Activated CD4-positive, alpha-beta T cell treated with anti-CD3 and anti-CD28 coated beads for 1 hour (primary cell): Measurements from ENCODE around the gene PRKAR2B.

Source experiments
- DNase-seq: peaks from one replicate; pipeline ENCODE4 v3.0.0-alpha.2; 2020

PRKAR2B gene

DNA sequence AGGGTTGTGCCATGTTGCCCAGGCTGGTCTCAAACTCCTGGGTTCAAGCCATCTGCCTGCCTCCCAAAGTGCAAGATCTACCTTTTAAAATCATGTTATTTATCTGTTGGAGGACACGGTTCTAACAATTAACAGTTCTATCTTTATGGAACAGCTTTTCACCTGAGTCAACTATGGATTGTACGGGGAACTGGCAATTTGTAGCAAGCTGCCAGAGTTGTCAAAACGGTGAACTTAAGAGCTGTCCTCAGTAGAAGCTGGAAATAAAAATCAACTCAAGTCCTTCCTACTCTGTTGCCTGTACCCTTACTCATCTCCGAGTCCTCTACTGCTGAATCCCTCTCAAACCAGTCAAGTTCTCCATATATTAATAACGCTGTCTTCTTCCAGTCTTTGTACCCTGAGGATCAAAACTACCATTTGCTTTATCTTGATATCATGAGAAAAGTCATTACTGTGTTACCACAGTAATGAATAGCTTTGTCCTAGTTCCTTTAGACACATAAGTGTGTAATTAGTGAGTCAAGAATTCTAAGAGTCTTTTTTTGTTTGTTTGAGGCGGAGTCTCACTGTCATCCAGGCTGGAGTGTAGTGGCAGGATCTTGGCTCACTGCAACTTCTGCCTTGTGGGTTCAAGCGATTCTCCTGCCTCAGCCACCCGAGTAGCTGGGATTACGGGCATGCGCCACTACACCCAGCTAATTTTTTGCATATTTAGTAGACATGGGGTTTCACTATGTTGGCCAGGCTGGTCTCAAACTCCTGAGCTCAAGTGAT, 152.5 kb downstream of the PRKAR2B start:
- DNase-seq, result no peak

DNA sequence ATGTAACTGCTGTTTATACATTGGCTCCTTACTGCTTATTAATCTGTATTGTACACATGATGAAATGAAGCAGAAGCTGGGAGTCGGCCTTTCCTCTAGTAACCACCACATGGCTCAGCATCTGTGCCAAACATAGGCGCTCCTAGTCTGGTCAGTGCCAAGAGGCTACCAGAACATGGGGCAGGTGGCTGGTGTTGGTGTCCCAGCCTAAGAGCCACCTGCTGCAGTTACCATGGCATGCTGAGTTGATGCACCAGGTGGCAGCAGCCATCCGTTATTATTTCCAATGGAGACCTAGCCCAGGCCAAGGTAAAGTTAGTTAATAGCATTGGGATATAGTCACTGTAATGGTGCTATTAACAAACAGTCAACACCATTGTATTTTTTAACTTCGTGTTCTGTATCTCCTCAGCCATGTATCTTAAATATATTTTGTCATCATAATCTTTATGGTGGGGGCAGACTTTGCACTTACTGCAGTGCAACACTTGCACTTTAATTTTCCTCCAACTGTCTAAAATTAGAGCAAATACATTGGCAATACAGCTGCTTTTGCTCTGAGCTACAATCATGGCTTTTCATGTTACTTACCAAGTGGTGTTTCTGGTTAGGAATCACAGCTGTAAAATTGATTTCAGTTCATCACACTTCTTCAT, 157.4 kb downstream of the PRKAR2B start:
- DNase-seq, result no peak

DNA sequence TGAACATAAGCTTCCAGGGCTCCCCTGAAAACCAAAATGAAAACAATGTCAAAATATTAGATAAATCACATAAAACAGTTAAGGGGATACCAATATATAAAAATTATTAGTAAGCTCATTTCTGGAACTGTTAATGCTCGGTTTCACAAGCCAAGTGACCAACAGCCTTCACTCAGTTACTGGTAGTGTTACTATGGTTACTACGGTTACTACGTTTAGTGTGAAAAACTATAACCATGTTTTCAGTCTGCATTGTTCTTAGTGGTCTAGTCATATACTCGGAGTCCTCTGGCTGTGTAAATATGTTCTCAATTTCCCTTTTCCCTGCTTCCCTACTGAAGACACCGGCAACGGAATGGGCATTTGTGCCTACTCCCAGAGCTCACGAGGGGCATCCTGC, 159.1 kb downstream of the PRKAR2B start:
- DNase-seq, result no peak

DNA sequence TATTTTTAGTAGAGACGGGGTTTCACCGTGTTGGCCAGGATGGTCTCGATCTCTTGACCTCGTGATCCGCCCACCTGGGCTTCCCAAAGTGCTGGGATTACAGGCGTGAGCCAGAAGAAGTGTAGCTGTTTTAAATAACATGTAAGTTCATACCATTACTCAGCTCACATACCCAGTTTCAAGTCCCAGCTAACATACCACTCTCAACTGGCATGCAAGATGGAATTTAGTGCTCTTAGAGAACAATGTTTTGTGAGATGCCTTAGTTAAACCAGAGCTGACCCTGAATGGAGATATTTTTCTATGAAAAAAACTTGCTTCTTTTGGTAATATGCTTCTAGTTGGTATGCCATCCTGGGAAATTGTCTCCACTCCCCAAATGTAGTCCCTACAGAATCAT, 161.6 kb downstream of the PRKAR2B start:
- no peak for DNase-seq

DNA sequence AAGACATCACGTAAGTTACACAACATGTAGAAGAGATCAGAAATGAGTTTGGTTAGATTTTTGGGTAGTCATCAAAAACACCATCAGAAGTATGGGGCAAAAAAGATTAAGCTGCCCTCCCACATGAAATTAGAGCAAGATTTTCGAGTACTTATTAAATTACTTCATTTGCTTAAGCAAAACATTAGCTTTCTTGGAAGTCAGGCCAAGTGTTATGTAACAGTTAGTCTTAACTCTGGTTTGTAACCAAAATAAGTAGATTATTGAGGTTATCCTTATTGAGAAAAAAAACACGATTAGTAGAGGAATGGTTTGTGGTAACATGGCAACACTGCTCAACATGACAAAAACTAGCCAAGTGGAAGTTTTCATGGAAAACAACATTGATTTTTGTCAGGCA, 162.2 kb downstream of the PRKAR2B start:
- no peak for DNase-seq

DNA sequence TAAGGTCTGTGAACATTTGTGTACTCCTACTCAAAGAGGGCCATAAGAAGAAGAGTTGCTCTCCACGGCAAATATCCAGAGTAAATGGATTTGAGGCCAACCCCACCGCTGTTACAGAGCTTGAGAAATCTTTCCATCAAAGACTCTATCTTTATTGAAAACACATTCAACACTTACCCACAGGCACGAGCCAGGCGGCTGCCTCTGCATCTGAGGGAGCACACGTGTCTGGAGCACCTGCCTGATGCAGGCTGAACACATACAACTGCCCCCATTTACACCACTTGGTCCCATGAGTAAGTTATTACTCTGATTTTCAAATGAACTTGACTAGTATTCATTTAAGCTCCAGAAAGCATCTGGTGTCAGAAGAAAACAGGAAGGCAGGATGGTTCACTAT, 163.0 kb downstream of the PRKAR2B start:
- DNase-seq, result no peak

DNA sequence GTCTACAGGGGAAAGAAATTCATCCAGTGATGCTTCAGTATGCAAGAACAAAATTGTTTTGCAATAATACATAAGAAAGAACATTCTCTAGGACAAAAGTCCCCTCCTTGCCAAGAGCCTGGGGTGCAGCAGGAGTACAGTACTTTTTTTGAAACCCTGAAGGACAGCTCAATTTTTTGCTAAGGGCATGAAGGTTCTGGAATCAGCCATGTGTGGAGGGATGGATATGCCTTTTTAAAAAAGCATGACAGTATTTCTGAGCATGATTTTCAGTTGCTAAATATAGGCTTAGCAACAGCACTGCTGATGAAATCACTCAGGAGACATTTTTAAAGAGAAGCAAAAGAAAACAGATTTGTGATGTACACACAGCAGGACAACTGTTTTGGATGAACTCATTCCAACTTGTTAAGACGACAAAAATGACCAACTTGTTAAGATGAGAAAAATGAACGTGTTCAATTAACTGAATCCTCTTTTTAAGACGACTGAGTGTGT, 163.6 kb downstream of the PRKAR2B start:
- DNase-seq, result no peak

DNA sequence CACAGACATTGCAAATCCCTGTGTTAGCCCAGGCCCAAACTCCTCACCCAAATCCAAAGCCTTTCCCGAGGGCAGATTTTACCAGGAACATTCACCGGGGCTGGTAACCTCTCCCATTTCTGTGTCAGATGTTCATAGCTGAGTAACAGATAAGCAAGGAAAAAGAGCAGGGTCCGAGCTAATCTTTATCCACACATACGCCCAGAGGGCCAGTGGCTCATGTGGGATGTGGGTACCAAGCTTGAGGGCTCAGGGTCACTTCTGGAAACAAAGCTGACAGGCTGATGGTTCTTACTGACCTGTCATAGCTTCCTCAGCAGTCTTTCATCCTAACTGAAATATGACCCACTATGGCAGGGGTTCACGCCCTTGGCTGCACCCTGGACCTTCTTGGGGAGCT, 164.1 kb downstream of the PRKAR2B start:
- no peak for DNase-seq

DNA sequence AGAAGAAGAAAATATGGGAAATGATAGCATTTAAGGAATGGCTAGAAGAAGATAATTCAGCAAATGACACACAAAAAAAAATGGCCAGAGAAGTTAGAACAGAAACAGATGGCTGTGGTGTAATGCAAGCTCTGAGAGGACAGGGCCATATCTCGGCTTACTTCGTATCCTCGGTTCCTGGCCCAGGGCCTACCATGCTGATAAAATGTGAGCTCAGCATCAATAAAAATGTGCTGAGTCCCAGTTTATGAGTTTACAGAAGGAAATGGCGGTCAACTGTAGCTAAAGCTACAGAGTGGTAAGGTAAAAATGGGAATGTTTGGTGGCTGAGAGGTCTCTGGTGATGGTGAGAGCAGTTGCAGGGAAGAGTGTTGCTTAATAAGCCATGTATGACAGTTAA, 165.1 kb downstream of the PRKAR2B start:
- no peak for DNase-seq

DNA sequence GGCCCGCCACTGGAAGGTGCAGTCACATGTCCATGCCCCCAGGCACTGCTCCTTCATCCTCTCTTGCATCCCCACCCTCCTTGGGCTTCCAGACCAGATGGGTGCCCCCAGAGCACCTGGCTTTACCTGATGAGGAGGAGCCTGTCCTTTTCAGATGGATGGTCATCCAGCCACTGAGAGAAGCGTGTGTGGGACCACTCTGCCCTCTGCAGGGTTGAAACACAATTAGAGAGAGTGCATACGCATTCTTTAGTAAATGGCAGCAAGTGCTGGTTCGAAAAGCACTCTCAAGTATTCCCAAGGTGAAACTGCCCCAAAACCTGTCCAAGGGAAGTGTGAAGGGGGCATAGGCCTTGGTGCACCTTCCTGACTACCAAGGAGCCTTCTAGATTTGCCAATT, 165.9 kb downstream of the PRKAR2B start:
- DNase-seq, result no peak
